A673 (cell line): ENCODE data around the gene SAXO1. TPM values are rescaled to one million over a fixed set of nuclear protein-coding genes. Genes with fewer than 3 reads are reported as not detected.

Source experiments
- BruUV-seq: library from RNA; stranded (reverse); fragments of 400-500 nt; replicated peaks from 2 replicates; lab custom pipeline; 2021; lab: Mats Ljungman, UMichigan
- CTCF ChIA-PET: fragments of 300-600 bp; sonication (Branson Sonifier 250); formaldehyde crosslinking; loops from one replicate; lab custom pipeline; 2022; ENCODE audit warnings: antibody characterized with exemption; lab: Charles Lee
- POLR2A ChIA-PET: fragments of 300-600 bp; sonication (Branson Sonifier 250); formaldehyde crosslinking; loops from one replicate; lab custom pipeline; 2022; ENCODE audit warnings: antibody characterized with exemption; ENCODE audit not compliant: low non-redundant PET; lab: Charles Lee
- DNase-seq: peaks from one replicate; pipeline ENCODE4 v3.0.0-alpha.2; 2015; ENCODE audit warnings: low spot score
- H3K27ac ChIP-seq: fragments of 200-600 bp; sonication (generic); 2 replicates; pipeline ENCODE4 v1.5.1; 2016; ENCODE audit warnings: mixed run types, low read depth, mild to moderate bottlenecking, mixed read lengths, antibody characterized with exemption, low read length; ENCODE audit not compliant: poor library complexity, severe bottlenecking
- H3K27me3 ChIP-seq: fragments of 200-600 bp; sonication (generic); replicated peaks from 2 replicates; pipeline ENCODE4 v1.6.1; 2017; ENCODE audit warnings: mixed run types, low read depth, mild to moderate bottlenecking, mixed read lengths, antibody characterized with exemption, low read length; ENCODE audit not compliant: insufficient read depth, poor library complexity
- H3K36me3 ChIP-seq: fragments of 200-600 bp; sonication (generic); 2 replicates; pipeline ENCODE4 v1.6.1; 2016; ENCODE audit warnings: mixed run types, mild to moderate bottlenecking, mixed read lengths, antibody characterized with exemption, low read length; ENCODE audit not compliant: insufficient read depth, poor library complexity, severe bottlenecking
- H3K4me1 ChIP-seq: fragments of 200-600 bp; sonication (generic); 2 replicates; pipeline ENCODE4 v1.6.1; 2017; ENCODE audit warnings: mixed run types, mild to moderate bottlenecking, mixed read lengths, antibody characterized with exemption, low read length; ENCODE audit not compliant: insufficient read depth, poor library complexity, severe bottlenecking
- H3K4me3 ChIP-seq: fragments of 200-600 bp; sonication (generic); 2 replicates; pipeline ENCODE4 v1.5.1; 2016; ENCODE audit warnings: low read depth, mixed run types, mild to moderate bottlenecking, mixed read lengths, low read length; ENCODE audit not compliant: poor library complexity, severe bottlenecking
- H3K9me3 ChIP-seq: fragments of 200-600 bp; sonication (generic); 2 replicates; pipeline ENCODE4 v1.6.1; 2016; ENCODE audit warnings: mixed run types, low read depth, mild to moderate bottlenecking, mixed read lengths, antibody characterized with exemption, low read length; ENCODE audit not compliant: poor library complexity, severe bottlenecking
- EZH2 ChIP-seq: fragments of 200-600 bp; sonication (generic); IDR thresholded peaks from 2 replicates; pipeline ENCODE4 v1.6.1; 2017; ENCODE audit warnings: borderline replicate concordance, low read depth, mild to moderate bottlenecking, mixed read lengths, antibody characterized with exemption, low read length; ENCODE audit not compliant: poor library complexity, severe bottlenecking
- intact Hi-C: fragments of 100-400 bp; cut with micrococcal nuclease; formaldehyde crosslinking; loops from one replicate; pipeline ENCODE4 v1.10.0; 2022; ENCODE audit not compliant: unreplicated experiment
- total RNA-seq: library from RNA; stranded (reverse); gene quantifications from 2 replicates; pipeline ENCODE4 v1.2.3, GENCODE V29; 2021
- TF ChIP-seq, protein P1 (sequence below): fragments of 300-800, 200-600 bp; sonication (generic); conservative IDR thresholded peaks from 2 replicates; pipeline ENCODE4 v1.5.1; 2017; ENCODE audit warnings: low read depth, mild to moderate bottlenecking, antibody characterized with exemption, low read length, moderate library complexity, mixed read lengths

SAXO1 gene
- total RNA-seq, 1 experiment from 2014 or later: not detected

DNA sequence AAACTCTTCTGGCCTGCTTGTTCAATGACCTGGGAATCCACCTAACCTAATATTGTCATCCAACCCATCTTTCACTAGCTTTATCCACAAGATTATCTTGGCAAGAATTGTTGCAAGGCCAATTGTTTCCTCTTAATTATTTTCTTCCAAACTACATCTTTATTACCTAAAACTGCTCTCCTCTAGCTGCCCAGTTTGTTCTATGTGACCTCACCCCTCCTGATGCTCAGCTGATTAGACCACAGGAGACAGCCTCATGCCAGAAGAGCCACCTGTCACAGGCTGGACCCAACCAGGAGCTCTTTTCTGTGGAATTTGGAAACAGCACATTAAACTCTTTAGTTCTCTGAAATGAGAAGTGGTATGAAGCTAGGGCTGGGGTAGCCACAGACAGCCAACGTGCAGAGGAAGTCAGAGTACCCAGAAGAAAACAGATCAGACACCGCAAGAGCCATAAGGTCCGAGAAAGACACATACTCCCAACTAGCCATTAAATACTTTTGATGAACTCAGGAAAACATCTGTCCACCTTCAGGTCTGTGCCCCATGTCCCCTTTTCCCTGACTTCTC lies 12.0 kb downstream of the SAXO1 start:
- intact Hi-C loops: loop anchor here (10.0 kb wide), 1 partner anchor 1206 kb away; no protein-coding TSS in a partner anchor
- no peaks in the 10 kb centered on the region for H3K36me3 ChIP-seq
- POLR2A ChIA-PET: no interaction called here
- H3K4me1 ChIP-seq: no peaks in the 10 kb centered on the region
- no peak overlapping the region for H3K4me3 ChIP-seq
- TF ChIP-seq, protein P1, sequence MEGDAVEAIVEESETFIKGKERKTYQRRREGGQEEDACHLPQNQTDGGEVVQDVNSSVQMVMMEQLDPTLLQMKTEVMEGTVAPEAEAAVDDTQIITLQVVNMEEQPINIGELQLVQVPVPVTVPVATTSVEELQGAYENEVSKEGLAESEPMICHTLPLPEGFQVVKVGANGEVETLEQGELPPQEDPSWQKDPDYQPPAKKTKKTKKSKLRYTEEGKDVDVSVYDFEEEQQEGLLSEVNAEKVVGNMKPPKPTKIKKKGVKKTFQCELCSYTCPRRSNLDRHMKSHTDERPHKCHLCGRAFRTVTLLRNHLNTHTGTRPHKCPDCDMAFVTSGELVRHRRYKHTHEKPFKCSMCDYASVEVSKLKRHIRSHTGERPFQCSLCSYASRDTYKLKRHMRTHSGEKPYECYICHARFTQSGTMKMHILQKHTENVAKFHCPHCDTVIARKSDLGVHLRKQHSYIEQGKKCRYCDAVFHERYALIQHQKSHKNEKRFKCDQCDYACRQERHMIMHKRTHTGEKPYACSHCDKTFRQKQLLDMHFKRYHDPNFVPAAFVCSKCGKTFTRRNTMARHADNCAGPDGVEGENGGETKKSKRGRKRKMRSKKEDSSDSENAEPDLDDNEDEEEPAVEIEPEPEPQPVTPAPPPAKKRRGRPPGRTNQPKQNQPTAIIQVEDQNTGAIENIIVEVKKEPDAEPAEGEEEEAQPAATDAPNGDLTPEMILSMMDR: no peak
- TF ChIP-seq EZH2: no peak
- BruUV-seq: no TSS peak
- H3K27me3 ChIP-seq: no peaks in the 10 kb centered on the region
- CTCF ChIA-PET: no interaction called here
- H3K9me3 ChIP-seq: no peaks in the 10 kb centered on the region
- H3K27ac ChIP-seq: no peak overlapping the region
- DNase-seq: no peak

GRCh38 chr9:19018201-19018600 lies 14.8 kb downstream of the SAXO1 start:
- Histone ChIP-seq H3K27ac (no peak overlapping the region), H3K4me3 (no peak overlapping the region), H3K27me3 (no peaks in the 10 kb centered on the region), H3K9me3 (no peaks in the 10 kb centered on the region), H3K4me1 (no peaks in the 10 kb centered on the region), H3K36me3 (no peaks in the 10 kb centered on the region)
- no peak for DNase-seq
- POLR2A ChIA-PET: no interaction called here
- BruUV-seq: no TSS peak
- intact Hi-C loops: no loop called here
- CTCF ChIA-PET: no interaction called here
- TF ChIP-seq, protein P1: no peak
- no peak for TF ChIP-seq EZH2

- ChIA-PET CTCF (no interaction called here), POLR2A (no interaction called here)
- Histone ChIP-seq H3K36me3 (no peaks in the 10 kb centered on the region), H3K27me3 (no peaks in the 10 kb centered on the region), H3K4me1 (no peaks in the 10 kb centered on the region), H3K9me3 (no peaks in the 10 kb centered on the region), H3K27ac (no peak overlapping the region), H3K4me3 (no peak overlapping the region)
- no peak for TF ChIP-seq EZH2
- TF ChIP-seq, protein P1: no peak
- no peak for DNase-seq
- intact Hi-C loops: no loop called here
- no TSS peak for BruUV-seq
Observed at GRCh38 chr9:19009391-19009965, 23.5 kb downstream of the SAXO1 start.
